Upper lobe of left lung (tissue), 6 donors: ENCODE results near the gene BMERB1. TPM values are rescaled to one million over a fixed set of nuclear protein-coding genes. Genes with fewer than 3 reads are reported as not detected.
"Not testable (repeated sequence)": the region's sequence is repeated elsewhere in the genome, so short reads cannot be mapped to it uniquely, and the experiment has no call there.

Source experiments
- ATAC-seq, 2 donors: fragments of 200-7000 bp; cut with Tn5 transposase; one replicate each; pipeline ENCODE4 v1.9.1; 2022; ENCODE audit warnings: mild to moderate bottlenecking in 2 of 2, moderate library complexity in 2 of 2; ENCODE audit not compliant: low FRiP score in 2 of 2
- DNase-seq, 2 donors: peaks; one replicate each; pipeline ENCODE4 v3.0.0-alpha.2; 2019 to 2020
- H3K27ac ChIP-seq, 4 donors: fragments of 200-600 bp; sonication (generic); one replicate each; pipeline ENCODE4 v1.5.1; 2016 to 2019
- H3K27me3 ChIP-seq, 4 donors: fragments of 200-600 bp; sonication (generic); one replicate each; pipeline ENCODE4 v1.5.1; 2017 to 2019
- H3K36me3 ChIP-seq, 4 donors: fragments of 200-600 bp; sonication (generic); one replicate each; pipeline ENCODE4 v1.5.1; 2016 to 2019
- H3K4me1 ChIP-seq, 4 donors: fragments of 200-600 bp; sonication (generic); one replicate each; pipeline ENCODE4 v1.5.1; 2018 to 2019
- H3K4me3 ChIP-seq, 4 donors: fragments of 200-600 bp; sonication (generic); one replicate each; pipeline ENCODE4 v1.5.1; 2017 to 2019; ENCODE audit warnings: mild to moderate bottlenecking in 2 of 4, moderate library complexity in 1 of 4
- H3K9me3 ChIP-seq, 4 donors: fragments of 200-600 bp; sonication (generic); one replicate each; pipeline ENCODE4 v1.5.1; 2018 to 2019
- EP300 ChIP-seq, 4 donors: sonication (generic); formaldehyde crosslinking; IDR thresholded peaks; one replicate each; pipeline ENCODE4 v1.5.1; 2017; ENCODE audit warnings: antibody characterized with exemption in 4 of 4, control low read depth in 2 of 4
- POLR2A ChIP-seq, 4 donors: fragments of 450-650 bp; IDR thresholded peaks; one replicate each; pipeline ENCODE4 v1.5.1; 2016 to 2017; ENCODE audit warnings: antibody characterized with exemption in 4 of 4, mild to moderate bottlenecking in 2 of 4
- POLR2AphosphoS5 ChIP-seq, 2 donors: sonication (generic); formaldehyde crosslinking; IDR thresholded peaks; one replicate each; pipeline ENCODE4 v1.5.1; 2017; ENCODE audit warnings: antibody characterized with exemption in 2 of 2
- WGBS, 2 donors: methylation state at CpG; one replicate each; pipeline ENCODE4 v1.1.5; 2017 to 2018; 5-methylcytosine and 5-hydroxymethylcytosine counted together
- total RNA-seq, 6 donors: library from RNA; depleted of rRNA in 4 of 6; stranded (reverse); fragments of >200 nt in 4 of 6; gene quantifications; one replicate each; pipeline versions ENCODE4 v1.1.0 to v1.2.1, GENCODE V29; 2016 to 2021
- TF ChIP-seq, protein P1 (sequence below), 6 experiments: fragments of 450-650 bp in 4 of 6; fragments of 200-600 bp in 2 of 6; sonication (generic) in 2 of 6; IDR thresholded peaks; one replicate each; pipeline ENCODE4 v1.5.1; 2016 to 2019; ENCODE audit warnings: antibody characterized with exemption in 6 of 6
- donor health status: DM: no; HTN: no; CAD: no; lungs with moderate emphysema.
- donor health status: DM: no; HTN: yes; CAD: no; lungs with severe emphysema.

BMERB1 gene
- total RNA-seq, 6 donors from 2014 or later = 5.2 to 27.6 (median 16.1) TPM

DNA sequence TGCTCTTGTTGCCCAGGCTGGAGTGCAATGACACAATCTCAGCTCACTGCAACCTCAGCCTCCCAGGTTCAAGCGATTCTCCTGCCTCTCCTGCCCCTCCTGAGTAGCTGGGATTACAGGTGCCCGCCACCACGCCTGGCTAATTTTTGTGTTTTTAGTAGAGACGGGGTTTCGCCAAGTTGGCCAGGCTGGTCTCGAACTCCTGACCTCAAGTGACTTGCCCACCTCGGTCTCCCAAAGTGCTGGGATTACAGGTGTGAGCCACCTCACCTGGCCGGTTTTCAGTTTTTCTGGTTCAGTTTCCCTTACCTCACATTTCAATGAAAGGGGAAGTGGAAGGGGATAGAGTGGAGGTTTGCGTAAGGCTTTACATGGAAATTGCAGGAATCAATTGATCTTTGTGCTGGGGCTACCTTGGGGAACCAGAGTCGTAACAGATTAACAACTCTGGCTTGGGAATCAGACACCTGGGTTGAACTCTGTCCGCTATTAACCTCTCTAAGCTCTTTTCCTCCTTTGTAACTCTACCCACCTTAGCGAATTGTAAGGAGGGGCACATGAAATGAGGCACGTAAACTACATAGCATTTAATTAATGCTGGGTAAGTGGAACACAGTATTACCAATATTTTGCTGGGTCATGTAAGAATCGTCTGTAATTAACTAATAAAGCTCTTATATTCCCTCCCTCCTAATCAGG lies 35.6 kb upstream of the BMERB1 start:
- Histone ChIP-seq H3K4me3 (no peak overlapping the region), H3K9me3 (no peaks in the 10 kb centered on the region), H3K4me1 (peaks cover 0 to 11% (median 2%) of the 10 kb centered on the region in 4 donors), H3K36me3 (no peaks in the 10 kb centered on the region), H3K27ac (no peak overlapping the region), H3K27me3 (peaks cover 0 to 6% (median 0%) of the 10 kb centered on the region in 4 donors)
- no peak for DNase-seq
- 77 to 81% methylated on average over 14 of the region's 14 CpGs for WGBS, 2 donors
- no peak for TF ChIP-seq POLR2A (IDR thresholded peaks at IDR 0.05)
- no peak for TF ChIP-seq EP300 (IDR thresholded peaks at IDR 0.05)
- no peak for TF ChIP-seq POLR2AphosphoS5 (IDR thresholded peaks at IDR 0.05)
- TF ChIP-seq, protein P1, sequence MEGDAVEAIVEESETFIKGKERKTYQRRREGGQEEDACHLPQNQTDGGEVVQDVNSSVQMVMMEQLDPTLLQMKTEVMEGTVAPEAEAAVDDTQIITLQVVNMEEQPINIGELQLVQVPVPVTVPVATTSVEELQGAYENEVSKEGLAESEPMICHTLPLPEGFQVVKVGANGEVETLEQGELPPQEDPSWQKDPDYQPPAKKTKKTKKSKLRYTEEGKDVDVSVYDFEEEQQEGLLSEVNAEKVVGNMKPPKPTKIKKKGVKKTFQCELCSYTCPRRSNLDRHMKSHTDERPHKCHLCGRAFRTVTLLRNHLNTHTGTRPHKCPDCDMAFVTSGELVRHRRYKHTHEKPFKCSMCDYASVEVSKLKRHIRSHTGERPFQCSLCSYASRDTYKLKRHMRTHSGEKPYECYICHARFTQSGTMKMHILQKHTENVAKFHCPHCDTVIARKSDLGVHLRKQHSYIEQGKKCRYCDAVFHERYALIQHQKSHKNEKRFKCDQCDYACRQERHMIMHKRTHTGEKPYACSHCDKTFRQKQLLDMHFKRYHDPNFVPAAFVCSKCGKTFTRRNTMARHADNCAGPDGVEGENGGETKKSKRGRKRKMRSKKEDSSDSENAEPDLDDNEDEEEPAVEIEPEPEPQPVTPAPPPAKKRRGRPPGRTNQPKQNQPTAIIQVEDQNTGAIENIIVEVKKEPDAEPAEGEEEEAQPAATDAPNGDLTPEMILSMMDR (IDR thresholded peaks at IDR 0.05) = no peak
- ATAC-seq = no peak

GRCh38 chr16:15399317-15399716 lies 35.1 kb upstream of the BMERB1 start:
- Histone ChIP-seq H3K27me3 (peaks cover 0 to 6% (median 0%) of the 10 kb centered on the region in 4 donors), H3K4me1 (peaks cover 0 to 11% (median 2%) of the 10 kb centered on the region in 4 donors), H3K4me3 (no peak overlapping the region), H3K36me3 (no peaks in the 10 kb centered on the region), H3K27ac (no peak overlapping the region), H3K9me3 (no peaks in the 10 kb centered on the region)
- TF ChIP-seq, protein P1 (IDR thresholded peaks at IDR 0.05) = no peak
- TF ChIP-seq POLR2A (IDR thresholded peaks at IDR 0.05) (no peak), EP300 (IDR thresholded peaks at IDR 0.05) (no peak), POLR2AphosphoS5 (IDR thresholded peaks at IDR 0.05) (no peak)
- 77 to 88% methylated on average over 3 of the region's 3 CpGs for WGBS, 2 donors
- DNase-seq (no peak), ATAC-seq (no peak)

- H3K4me1 ChIP-seq = peaks cover 0 to 11% (median 2%) of the 10 kb centered on the region in 4 donors
- not testable (repeated sequence) for ATAC-seq, H3K27ac ChIP-seq, DNase-seq, H3K36me3 ChIP-seq, H3K4me3 ChIP-seq, H3K27me3 ChIP-seq, H3K9me3 ChIP-seq
- WGBS, 2 donors = 96% methylated on average over 6 of the region's 6 CpGs
Observed at GRCh38 chr16:15400314-15400713, 34.1 kb upstream of the BMERB1 start.

GRCh38 chr16:15401972-15402371 lies 32.4 kb upstream of the BMERB1 start:
- Histone ChIP-seq H3K27ac (no peak overlapping the region), H3K27me3 (no peaks in the 10 kb centered on the region), H3K9me3 (no peaks in the 10 kb centered on the region), H3K36me3 (no peaks in the 10 kb centered on the region), H3K4me3 (no peak overlapping the region), H3K4me1 (no peaks in the 10 kb centered on the region)
- ATAC-seq (no peak), DNase-seq (no peak)
- TF ChIP-seq POLR2AphosphoS5 (IDR thresholded peaks at IDR 0.05) = no peak
- WGBS, 2 donors = 91 to 98% methylated on average over 3 of the region's 3 CpGs

DNA sequence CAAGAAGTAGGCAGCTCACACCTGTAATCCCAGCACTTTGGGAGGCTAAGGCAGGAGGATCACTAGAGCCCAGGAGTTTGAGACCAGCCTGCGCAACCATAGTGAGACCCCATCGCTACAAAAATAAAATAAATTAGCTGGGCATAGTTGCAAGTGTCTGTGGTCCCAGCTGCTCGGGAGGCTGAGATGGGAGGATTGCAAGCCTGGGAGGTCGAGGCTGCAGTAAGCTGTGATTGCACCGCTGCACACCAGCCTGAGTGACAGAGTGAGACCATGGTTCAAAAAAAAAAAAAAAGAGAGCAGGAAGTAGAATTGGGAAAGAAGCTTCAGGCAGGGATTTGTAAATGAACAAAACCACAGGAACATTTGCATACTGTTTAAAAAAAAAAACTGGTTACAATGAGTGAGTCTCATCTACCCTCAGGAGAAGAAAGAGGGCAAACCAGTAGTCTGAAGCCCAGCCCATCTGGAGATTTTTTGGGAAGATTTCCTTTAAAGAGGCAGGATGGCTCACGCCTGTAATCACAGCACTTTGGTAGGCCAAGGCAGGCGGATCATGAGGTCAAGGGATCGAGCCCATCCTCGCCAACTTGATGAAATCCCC lies 30.9 kb upstream of the BMERB1 start:
- Histone ChIP-seq H3K9me3 (no peaks in the 10 kb centered on the region), H3K27me3 (no peaks in the 10 kb centered on the region), H3K27ac (no peak overlapping the region), H3K4me1 (no peaks in the 10 kb centered on the region), H3K4me3 (no peak overlapping the region), H3K36me3 (no peaks in the 10 kb centered on the region)
- DNase-seq (no peak), ATAC-seq (no peak)
- TF ChIP-seq POLR2A (IDR thresholded peaks at IDR 0.05) (no peak), POLR2AphosphoS5 (IDR thresholded peaks at IDR 0.05) (no peak), EP300 (IDR thresholded peaks at IDR 0.05) (no peak)
- TF ChIP-seq, protein P1 (IDR thresholded peaks at IDR 0.05) = no peak
- 80 to 84% methylated on average over 9 of the region's 9 CpGs for WGBS, 2 donors

DNA sequence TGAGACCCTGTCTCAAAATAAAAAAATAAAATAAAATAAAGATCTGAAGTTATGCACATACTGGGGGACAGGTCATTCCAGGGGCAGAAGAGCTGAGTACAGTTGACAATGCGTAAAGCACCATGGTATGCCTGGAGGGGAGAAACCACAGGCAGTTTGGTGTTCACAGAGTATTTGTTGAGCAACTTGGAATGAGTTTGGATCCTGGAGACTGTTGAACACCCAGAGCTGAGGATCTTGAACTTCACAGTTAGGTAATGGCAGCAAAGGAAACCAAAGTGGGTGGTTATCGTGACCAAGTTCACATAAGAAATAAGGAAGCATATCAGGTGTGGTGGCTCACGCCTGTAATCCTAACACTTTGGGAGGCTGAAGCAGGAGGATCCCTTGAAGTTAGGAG lies 30.3 kb upstream of the BMERB1 start:
- 76 to 81% methylated on average over 3 of the region's 3 CpGs for WGBS, 2 donors
- peak overlapping the region in 1 of 4 donors; percentile 61 for H3K27ac ChIP-seq

More for the DNA sequence above, 30.3 kb upstream of the BMERB1 start:
- not testable (repeated sequence) for H3K4me3 ChIP-seq, H3K4me1 ChIP-seq, ATAC-seq, H3K9me3 ChIP-seq, DNase-seq, H3K27me3 ChIP-seq, H3K36me3 ChIP-seq
